ENCODE data around the gene AGBL4.

DNA sequence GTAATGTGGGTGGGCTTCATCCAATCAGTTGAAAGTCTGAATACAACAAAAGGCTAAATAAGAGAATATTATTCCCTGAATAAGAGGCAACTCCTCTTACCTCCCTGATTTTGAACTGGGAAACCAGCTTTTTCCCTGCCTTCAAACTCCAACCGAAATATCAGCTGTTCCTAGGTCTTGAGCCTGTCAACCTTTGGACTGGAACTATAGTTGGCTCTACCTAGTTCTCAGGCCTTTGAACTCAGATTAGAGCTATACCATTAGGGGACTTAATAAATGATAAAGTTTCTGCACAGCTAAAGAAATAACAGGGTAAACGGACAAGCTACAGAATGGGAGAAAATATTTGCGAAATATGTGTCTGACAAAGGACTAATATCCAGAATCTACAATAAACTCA is 1203.3 kb downstream of the AGBL4 start:
- TF ChIP-seq TAF1 (IDR thresholded peaks at IDR 0.05; ENCODE audit: borderline replicate concordance, insufficient read depth, low read length), result no peak
- TF ChIP-seq FOXP2 (optimal IDR thresholded peaks at IDR 0.05; ENCODE audit: borderline replicate concordance, extremely low read depth, extremely low read length, insufficient read depth), result no peak
- TF ChIP-seq, protein P1, sequence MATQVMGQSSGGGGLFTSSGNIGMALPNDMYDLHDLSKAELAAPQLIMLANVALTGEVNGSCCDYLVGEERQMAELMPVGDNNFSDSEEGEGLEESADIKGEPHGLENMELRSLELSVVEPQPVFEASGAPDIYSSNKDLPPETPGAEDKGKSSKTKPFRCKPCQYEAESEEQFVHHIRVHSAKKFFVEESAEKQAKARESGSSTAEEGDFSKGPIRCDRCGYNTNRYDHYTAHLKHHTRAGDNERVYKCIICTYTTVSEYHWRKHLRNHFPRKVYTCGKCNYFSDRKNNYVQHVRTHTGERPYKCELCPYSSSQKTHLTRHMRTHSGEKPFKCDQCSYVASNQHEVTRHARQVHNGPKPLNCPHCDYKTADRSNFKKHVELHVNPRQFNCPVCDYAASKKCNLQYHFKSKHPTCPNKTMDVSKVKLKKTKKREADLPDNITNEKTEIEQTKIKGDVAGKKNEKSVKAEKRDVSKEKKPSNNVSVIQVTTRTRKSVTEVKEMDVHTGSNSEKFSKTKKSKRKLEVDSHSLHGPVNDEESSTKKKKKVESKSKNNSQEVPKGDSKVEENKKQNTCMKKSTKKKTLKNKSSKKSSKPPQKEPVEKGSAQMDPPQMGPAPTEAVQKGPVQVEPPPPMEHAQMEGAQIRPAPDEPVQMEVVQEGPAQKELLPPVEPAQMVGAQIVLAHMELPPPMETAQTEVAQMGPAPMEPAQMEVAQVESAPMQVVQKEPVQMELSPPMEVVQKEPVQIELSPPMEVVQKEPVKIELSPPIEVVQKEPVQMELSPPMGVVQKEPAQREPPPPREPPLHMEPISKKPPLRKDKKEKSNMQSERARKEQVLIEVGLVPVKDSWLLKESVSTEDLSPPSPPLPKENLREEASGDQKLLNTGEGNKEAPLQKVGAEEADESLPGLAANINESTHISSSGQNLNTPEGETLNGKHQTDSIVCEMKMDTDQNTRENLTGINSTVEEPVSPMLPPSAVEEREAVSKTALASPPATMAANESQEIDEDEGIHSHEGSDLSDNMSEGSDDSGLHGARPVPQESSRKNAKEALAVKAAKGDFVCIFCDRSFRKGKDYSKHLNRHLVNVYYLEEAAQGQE (IDR thresholded peaks at IDR 0.05; ENCODE audit: insufficient read depth in 1 of 2, low read depth in 2 of 2, low read length in 2 of 2), result no peak
- TF ChIP-seq POLR2AphosphoS5 (IDR thresholded peaks at IDR 0.05; ENCODE audit: low read depth, low read length), result no peak
- TF ChIP-seq SIN3A (IDR thresholded peaks at IDR 0.05; ENCODE audit: borderline replicate concordance, insufficient read depth, low read length), result no peak
